HG03064 (cell line): ENCODE data around the gene DNAJA2.
A peak's percentile ranks its signal among the peaks of the same experiment; 100 is the strongest.
"Not testable (repeated sequence)": the region's sequence is repeated elsewhere in the genome, so short reads cannot be mapped to it uniquely, and the experiment has no call there.

ENCODE experiments used
- ATAC-seq: cut with Tn5 transposase; IDR thresholded peaks from one replicate; pipeline ENCODE4 v1.9.1; 2021; ENCODE audit warnings: low read depth; ENCODE audit not compliant: unreplicated experiment

The DNAJA2 gene

DNA sequence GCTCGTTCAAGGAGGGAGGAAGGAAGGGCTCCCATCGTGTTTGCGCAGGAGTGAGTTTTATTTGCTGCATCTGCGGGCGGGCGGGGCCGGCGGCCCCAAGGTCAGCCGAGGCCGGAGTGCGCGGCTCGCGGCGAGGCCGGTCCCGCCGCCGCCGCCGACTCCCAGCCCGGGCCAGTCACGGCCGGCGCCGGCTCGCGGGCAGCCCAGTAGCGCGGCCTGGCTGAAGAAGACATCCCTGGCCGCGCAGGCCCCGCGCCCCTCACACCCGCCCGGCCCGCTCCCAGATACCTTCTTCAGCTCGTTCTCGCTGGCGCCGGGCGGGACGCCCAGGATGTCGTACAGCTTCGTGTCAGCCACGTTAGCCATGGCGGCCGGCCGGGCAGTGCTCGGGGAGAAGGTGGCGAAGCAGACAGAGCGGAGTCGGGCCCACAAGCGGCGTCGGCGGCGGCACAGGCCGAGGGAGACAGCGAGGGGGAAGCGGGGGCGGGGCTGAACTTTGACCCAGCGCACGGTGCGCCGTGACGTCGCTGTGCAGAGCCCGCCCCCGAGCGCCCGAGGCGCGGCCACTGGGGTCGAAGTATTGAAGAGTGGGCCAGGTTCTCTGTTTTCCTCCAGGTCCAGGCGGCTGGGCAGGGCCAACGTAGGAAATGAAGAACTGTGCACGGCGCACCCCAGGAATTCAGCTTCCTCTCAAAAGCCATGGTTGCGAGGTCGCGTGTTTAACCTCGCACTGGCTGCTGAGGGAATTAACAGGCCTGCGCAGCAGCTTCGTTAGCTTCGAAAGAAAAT, at the start of gene DNAJA2:
DNAJA2 (minus strand) TSS at position 468 of the 789 bp plus-strand sequence; CDS start at position 366, 102 bp downstream.
- ATAC-seq: peak; percentile 84

DNA sequence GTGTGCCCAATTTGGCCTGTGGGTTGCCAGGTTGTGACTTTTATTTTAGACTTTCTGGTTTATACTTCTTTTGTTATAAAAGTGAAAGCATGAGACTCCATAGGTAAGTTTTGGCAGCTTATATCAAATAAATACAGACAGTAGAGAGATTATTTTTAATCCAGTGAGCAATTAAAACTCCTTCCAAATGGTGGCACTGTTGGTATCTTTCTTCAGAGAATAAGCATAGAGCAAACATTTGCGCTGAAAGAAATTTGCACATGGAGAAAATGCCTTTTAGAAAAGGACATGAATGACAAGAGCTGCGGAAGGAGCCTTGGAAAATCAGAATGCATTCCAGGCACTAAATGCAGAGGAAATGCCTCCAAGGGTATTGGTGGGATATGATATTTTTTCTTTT, 46.1 kb upstream of the DNAJA2 start:
- no peak for ATAC-seq

DNA sequence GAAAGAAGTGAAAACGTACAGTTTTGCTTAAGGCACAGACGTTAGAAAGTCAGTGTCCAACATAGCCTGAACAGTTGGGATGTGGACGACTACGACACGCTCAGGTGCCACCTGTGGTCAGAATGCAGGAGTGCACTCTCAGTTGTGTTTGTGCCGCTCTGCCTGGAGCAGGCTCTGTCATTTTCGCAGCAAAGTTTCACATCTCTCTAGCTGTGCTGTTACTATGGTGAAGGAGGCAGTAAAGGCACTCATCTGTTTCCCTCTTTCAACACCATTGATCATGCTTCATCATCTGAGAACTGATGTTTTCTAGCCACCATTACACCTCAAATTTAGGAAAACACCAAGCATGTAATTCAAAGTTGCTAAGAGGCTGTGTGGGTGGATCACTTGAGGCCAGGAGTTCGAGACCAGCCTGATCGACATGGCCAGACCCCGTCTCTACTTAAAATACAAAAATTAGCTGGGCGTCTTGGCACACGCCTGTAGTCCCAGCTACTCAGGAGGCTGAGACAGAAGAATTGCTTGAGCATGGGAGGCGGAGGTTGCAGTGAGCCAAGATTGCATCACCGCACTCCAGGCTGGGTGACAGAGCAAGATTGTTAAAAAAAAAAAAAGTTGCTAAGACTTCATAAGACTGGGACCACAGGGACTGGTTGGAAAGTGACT, 44.9 kb upstream of the DNAJA2 start:
- ATAC-seq: peak; percentile 99

DNA sequence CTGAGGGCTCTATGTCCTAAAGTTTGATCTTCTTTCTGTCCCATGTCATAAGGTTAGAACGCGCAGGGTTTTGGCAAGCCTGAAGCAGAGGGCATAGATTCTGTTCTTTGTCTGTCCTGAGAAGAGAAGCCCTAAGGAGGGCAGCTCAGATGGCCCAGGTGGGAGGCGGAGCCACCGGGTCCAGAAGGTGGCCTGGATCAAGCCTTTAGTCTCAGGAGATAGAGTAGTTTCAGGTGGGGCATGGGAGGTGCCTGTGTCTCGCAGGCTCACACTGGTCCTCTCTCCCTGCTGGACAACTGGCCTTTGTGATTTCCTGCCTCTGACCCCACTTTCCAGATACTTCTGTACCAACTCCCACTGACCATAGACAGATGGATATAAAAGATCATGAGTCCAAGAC, 44.2 kb upstream of the DNAJA2 start:
- no peak for ATAC-seq

DNA sequence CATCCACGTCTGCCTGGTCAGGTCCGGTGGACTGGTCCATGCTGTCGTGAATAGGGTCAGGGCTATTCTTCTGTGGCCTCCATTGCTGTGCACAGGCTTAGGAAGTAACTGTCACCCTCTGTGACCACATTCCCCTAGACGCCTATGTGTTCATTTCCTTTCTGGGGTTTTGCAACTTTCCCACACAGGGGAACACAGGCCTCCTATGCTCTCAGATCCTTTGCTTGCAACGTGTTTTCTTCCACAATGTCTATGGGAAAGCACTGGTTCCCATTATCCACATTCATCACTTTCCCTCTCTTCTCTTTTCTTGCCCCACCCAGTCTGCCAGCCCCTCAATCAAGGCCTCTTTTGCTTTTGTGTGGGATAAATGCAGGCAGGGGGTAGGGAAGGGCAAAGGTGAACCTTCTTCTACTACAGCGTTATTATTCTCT, 43.2 kb upstream of the DNAJA2 start:
- no peak for ATAC-seq

DNA sequence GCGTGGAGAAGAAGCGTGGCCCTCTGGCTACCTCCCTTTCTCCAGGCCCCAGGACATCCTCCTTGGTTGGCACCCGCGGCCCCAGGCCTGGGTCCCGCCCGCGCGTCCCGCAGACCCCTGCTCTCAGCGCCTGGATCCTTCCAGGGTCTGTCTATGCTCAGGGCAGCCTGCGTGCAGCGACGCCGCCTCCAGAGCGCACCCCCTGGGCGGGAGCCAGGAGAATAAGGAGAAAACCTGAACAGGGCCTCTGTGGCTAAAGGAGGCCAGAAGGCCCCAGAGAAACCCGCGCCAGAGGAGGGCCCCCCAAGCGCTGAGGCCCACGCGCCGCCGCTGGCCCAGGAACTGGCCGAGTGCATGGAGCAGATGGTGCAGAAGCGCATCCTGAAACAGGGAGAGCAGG, 40.4 kb upstream of the DNAJA2 start:
- ATAC-seq: no peak

DNA sequence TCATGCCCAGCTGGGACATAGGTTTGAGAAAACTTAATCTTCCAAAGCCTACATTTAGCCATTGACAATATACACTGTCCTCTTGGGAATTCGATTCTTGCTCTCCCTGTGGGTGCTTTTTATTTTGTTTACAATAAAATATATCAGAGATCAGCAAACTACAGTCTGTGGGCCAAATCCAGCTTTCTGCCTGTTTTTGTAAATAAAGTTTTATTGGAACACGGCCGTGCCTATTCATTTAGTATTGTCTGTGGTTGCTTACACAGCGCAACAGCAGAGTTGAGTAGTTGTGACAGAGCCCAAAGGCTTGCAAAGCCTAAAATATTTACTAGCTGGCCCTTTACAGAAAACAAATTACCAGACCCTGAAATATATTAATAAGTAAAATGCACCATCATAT, 39.7 kb upstream of the DNAJA2 start:
- no peak for ATAC-seq

DNA sequence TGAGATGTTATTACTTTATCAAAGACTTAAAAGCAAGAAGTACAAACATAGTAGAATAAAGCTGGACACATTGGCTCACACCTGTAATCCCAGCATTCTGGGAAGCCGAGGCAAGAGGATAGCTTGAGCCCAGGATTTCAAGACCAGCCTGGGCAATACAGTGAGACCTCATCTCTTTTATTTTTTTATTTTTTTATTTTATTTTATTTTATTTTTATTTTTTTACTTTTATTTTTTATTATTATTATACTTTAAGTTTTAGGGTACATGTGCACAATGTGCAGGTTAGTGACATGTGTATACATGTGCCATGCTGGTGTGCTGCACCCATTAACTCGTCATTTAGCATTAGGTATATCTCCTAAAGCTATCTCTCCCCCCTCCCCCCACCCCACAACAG, 37.3 kb upstream of the DNAJA2 start:
- not testable (repeated sequence) for ATAC-seq

DNA sequence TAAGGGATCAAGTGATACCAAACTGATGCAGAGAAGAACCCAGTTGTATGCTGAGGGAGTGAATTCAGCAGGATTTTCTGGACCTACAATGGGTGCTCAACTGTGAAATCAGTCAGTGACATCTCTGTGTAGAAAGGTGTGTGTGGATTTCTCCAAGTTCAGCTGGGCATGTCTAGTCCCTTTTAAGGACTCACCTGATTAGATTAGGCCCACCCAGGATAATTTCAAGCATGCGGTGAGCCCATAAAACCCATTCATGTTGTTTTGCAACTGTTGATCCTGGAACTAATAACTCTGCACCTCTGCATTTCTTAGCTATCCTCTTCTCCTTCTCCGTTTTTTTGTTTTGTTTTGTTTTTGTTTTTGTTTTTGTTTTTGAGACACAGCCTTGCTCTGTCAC, 35.1 kb upstream of the DNAJA2 start:
- ATAC-seq: no peak

DNA sequence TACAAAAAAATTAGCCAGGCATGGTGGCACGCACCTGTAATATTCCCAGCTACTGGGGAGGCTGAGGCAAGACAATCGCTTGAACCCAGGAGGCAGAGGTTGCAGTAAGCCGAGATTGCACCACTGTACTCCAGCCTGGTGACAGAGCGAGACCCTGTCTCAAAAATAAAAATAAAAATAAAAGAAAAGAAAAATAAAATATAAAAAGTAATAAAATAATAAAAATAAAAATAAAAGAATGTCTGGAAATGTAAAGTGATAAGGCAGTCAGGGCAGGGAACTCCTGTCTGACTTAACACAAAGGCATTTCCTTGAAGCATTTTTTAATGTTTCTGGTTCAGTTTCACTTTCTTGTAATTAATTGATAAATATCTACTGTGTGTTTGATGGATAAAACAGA, 34.7 kb upstream of the DNAJA2 start:
- ATAC-seq: no peak

DNA sequence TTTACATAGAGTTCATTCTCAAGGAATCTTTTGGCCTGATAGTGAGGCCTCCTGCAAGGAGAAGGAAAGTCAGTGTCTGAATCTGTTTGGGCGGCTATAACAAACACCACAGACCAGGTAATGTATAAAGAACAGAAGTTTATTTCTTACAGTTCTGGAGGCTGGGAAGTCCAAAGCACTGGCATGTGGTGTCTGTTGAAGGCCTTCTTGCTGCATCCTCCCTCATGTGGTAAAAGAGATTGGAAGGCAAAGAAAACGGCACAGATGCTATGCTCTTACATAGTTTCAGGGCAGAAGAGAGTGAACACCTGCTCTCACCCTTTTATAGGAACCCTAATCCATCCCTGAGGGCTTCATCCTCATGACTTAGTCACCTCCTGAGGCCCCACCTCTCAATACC, 31.2 kb upstream of the DNAJA2 start:
- no peak for ATAC-seq

DNA sequence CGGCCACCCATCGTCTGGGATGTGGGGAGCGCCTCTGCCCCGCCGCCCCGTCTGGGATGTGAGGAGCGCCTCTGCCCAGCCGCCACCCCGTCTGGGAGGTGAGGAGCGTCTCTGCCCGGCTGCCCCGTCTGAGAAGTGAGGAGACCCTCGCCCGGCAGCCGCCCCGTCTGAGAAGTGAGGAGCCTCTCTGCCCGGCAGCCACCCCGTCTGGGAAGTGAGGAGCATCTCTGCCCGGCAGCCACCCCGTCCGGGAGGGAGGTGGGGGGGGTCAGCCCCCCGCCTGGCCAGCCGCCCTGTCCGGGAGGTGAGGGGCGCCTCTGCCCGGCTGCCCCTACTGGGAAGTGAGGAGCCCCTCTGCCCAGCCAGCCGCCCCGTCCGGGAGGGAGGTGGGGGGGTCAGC, 26.6 kb upstream of the DNAJA2 start:
- ATAC-seq: not testable (repeated sequence)

DNA sequence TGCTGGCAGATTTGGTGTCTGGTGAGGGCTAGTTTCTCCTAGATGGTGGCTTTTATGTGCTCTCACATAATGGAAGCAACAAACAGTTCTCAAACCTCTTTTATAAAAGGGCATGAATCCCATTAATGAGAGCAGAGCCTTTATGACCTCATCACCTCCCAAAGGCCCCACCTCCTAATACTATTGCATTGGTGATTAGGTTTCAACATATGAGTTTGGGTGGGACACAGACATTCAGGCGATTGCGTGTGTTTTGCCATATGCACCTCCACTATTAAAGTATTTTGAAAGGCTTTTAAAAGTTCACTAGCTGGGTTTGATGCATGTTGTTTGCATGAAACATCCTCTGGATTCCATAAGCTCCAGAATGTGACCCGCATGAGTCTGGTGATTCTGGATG, 24.4 kb upstream of the DNAJA2 start:
- no peak for ATAC-seq

DNA sequence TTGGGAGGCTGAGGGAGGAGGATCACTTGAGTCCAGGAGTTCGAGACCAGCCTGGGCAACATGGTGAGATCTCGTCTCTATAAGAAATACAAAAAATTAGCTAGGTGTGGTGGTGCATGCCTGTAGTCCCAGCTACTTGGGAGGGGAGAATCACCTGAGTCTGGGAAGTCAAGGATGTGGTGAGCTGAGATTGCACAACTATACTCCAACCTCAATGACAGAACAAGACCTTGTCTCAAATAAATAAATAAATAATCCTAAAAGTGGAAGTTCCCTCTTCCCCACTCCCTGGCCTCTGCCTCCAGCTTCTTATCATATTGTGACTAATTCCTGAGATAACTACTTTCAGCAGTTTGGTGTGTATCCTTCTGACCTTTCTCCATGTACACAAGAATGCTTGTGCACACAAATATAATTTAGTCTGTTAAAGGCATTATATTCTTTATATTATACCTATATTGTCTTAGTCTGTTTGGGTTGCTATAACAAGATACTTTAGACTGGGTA, 23.5 kb upstream of the DNAJA2 start:
- ATAC-seq: no peak

DNA sequence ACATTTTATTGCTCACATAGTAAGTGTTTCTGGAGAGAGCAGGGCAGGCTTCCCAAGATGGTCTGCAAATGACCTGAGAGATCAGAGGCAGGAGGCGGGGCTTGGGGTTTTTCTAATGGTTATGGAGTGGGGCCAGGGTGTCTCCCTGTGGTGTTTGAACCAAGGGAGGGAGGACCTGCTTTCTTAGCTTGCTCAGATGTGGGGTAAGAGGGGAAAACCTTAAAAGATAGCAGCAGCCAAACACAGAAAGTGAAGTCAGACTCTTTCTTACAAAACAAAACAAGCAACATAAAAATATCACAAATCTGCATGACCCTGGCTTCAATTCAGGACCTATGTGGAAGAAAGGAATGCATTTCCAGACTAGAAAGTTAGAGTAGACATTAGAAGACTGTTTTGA, 22.9 kb upstream of the DNAJA2 start:
- ATAC-seq: no peak

DNA sequence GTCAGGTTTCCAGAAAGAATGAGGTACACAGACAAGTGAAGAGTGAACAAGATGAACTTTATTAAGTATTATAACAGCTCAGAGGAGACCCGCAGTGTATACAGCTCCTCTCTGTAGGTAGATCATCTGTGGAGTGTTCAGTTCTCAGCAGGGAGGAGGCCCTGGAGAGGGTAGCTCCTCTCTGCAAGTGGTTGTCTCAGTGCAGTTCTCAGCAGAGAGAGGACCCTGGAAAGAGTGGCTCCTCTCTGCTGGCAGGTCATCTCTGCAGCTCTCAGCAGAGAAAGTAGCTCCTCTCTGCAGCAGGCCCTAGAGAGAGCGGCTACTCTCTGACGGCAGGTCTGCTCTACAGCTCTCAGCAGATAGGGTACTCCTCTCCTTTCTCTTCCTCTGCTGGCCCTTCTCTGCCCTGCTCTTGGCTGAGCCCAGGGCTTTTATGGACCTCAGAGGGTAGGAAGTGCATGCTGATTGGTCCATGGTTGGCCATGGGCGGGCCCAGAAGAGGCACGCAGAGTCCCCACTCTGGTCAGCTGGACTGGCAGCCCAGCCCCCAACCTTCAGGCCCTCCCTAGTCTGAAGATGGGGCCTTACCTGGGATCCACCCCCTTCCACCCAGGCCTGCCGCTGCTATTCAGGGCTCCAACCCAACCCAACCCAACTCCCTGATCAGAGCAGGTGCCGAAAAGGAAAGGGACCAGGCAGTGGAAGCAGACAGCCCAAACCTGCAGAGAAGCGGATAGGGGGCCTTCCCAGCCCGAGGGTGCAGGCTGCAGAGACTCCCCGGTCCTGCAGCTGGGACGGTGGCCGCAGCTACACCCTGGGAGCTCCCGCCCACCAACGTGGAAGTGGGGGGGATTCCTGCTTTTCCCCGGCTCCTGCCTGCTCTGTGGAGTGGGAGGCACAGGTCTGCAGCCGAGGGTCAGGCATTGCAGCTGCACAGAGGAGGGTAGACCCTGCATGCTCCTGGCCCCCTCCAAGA, 18.5 kb upstream of the DNAJA2 start:
- ATAC-seq: no peak

DNA sequence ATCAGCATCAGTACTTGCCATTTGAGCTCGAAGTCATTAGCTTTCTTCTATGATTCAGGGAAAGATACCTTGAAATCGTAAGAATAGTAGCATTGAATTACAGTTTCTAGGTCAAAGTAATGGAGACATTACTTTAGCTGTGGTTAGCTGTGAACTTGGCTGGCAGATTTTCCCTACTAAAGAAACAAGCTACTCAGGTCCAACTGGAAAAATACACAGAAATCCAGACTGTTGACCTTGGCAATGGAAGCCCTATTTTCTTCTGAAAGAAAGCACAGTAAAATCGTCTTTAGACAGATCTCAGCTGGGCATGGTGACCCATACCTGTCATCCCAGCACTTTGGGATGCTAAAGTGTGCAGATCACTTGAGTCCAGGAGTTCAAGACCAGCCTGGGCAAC, 13.4 kb upstream of the DNAJA2 start:
- ATAC-seq: no peak

DNA sequence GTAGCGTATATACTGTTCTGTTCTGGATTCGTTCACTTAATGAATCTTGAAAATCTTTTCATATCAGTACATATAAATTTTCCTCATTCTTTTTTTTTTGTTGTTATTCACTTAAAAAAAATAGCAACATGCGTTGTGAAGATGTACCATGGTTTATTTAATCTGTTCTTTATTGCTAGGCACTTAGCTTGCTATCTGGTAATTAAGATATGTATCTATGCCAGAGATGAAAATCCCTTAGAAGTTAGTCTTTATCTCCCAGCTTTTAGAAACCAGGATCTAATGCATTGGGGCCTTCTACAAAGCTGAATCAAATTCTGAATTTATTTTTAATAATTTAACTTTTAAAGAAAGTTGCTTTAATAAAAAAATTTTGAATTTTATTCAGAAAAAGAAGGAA, 13.0 kb upstream of the DNAJA2 start:
- no peak for ATAC-seq

DNA sequence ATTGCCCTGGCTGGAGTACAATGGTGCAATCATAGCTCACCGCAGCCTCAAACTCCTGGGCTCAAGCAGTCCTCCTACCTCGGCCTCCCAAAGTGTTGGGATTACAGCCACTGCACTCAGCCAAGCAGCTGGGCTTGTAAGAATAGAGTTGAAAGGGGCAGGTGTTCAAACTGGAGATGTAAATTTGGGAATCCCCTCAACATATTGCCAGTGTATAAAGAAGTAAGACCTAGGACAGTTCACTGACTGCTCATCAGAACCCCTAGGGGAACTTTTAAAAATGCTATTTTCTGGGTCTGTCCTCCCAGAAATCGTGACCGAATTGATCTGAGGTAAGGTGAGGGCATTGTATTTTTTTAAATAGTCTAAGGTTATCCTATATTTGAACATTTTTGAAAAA, 8.9 kb upstream of the DNAJA2 start:
- no peak for ATAC-seq

DNA sequence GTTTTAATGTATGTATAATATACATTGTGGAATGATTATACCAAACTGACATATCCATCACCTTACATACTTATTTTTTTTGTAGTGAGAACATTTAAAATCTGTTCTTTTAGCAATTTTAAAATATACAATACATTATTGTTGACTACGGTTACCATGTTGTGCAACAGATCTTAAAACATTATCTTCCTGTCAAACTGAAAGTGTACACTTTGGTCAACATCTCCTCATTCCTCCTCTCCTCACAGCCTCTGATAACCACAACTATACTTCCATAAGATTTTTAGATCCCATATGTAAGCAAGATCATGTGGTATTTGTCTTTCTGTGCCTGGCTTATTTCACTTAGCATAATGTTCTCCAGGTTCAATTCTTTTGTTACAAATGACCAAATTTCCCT, 7.5 kb upstream of the DNAJA2 start:
- no peak for ATAC-seq

DNA sequence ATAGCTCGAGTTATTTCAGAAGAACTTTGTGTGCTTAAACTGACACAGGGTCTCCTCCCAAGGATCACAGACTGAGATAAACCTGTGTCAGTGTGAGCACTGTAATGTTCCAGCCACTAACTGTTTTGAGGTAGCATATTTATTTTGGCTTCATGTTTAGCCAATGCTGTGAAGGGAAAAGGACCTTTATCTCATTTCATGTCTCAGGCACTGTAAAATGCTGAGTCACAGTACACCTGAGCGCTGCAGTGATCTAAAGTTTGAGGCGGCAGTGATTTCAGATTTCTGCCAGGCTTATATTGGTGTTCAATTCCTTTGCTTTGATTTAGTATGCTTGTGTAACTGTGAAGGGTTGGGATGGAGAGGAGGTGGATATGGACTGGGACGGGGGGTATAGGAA, 3.1 kb upstream of the DNAJA2 start:
- no peak for ATAC-seq
